22Rv1 (cell line): ENCODE data around the gene PALLD.

Experiments
- H3K27ac ChIP-seq: fragments of 450-650 bp; 2 replicates; pipeline ENCODE4 v1.5.1; 2017
- CTCF ChIP-seq: fragments of 450-650 bp; IDR thresholded peaks from 2 replicates; pipeline ENCODE4 v1.5.1; 2017; ENCODE audit warnings: mild to moderate bottlenecking
- ZFX ChIP-seq: fragments of 450-650 bp; IDR thresholded peaks from 2 replicates; pipeline ENCODE4 v1.6.1; 2017; ENCODE audit warnings: antibody characterized with exemption, borderline replicate concordance

PALLD gene

GRCh38 chr4:168623011-168623410 lies 126.2 kb downstream of the PALLD start:
- H3K27ac ChIP-seq = no peak overlapping the region
- TF ChIP-seq CTCF = no peak
- no peak for TF ChIP-seq ZFX

GRCh38 chr4:168623484-168623883 lies 126.6 kb downstream of the PALLD start:
- no peak for TF ChIP-seq ZFX
- no peak for TF ChIP-seq CTCF
- no peak overlapping the region for H3K27ac ChIP-seq

GRCh38 chr4:168628251-168628650 lies 131.4 kb downstream of the PALLD start:
- no peak for TF ChIP-seq CTCF
- no peak for TF ChIP-seq ZFX
- H3K27ac ChIP-seq = no peak overlapping the region

GRCh38 chr4:168629566-168629965 lies 132.7 kb downstream of the PALLD start:
- TF ChIP-seq CTCF (no peak), ZFX (no peak)
- H3K27ac ChIP-seq = no peak overlapping the region

GRCh38 chr4:168630445-168631187 lies 133.8 kb downstream of the PALLD start:
- no peak overlapping the region for H3K27ac ChIP-seq
- TF ChIP-seq CTCF (no peak), ZFX (no peak)

GRCh38 chr4:168631241-168632162 lies 134.7 kb downstream of the PALLD start:
- H3K27ac ChIP-seq = no peak overlapping the region
- TF ChIP-seq ZFX (no peak), CTCF (peak; percentile 69)

- no peak overlapping the region for H3K27ac ChIP-seq
- no peak for TF ChIP-seq CTCF
- no peak for TF ChIP-seq ZFX
Measured at GRCh38 chr4:168632301-168632725, 135.5 kb downstream of the PALLD start.
